Glomerular endothelial cell (primary cell): Measurements from ENCODE around the gene SPNS3. TPM values are rescaled to one million over a fixed set of nuclear protein-coding genes. Genes with fewer than 3 reads are reported as not detected.

Experiments used
- DNase-seq: peaks from one replicate; pipeline ENCODE4 v3.0.0-alpha.2; 2011; ENCODE audit warnings: low read depth, low spot score; ENCODE audit errors: extremely low read depth
- total RNA-seq: library from RNA; depleted of rRNA; stranded (reverse); fragments of >200 nt; gene quantifications from 2 replicates; pipeline ENCODE4 v1.2.3, GENCODE V29; 2015

The SPNS3 gene
- total RNA-seq, 1 donor from 2014 or later, result 0.23 TPM

DNA sequence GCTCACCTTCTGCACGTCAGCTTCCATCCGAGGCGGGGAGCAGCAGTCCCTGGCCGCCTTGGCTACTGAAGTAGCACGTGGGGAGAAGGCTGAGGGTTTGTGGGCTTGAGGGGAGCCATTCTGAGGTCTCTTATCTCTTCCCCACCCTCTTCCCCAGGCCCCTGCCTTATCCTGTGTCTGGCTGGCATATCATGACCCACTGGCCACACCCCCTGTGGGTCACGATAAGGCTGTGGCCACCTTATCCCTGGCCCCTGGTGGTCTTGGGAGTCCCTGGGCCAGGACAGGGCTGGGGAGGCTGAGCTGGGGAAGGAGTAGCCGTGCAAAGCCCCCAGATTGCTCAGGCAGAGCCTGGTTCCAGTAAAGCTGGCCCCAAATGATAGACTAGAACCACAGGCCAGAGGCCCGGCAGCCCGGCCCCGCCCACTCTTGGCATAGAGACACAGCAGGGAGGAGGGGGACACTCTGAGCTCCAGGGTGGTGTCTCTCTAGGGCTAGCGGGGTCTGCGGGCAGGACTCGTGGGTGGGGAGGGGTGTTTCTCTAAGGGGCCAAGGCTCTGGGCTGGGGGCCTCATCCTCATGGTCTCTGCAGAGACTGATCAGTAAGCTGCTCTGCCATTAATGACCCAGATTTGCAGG, 72.6 kb downstream of the SPNS3 start:
- DNase-seq, result no peak

DNA sequence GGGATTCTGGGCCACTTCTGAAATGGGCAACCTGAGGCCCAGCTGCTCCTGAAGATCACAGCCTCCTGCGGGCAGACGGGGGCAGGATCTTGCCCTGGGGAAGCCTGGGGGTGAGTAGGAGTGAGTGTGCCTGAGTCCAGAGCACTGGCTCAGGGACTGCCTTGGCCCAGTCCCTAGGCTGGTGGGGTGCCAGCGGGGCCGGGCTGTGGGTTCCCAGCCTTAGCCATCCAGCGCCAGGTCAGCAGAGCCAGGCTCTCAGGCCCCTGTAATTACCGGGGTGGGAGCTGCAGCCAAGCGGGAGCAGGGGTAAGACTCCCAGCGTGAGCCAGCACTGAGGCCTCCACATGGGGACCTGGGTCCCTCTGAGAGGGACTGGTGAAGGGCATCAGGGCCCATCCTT, 73.2 kb downstream of the SPNS3 start:
- DNase-seq, result no peak

DNA sequence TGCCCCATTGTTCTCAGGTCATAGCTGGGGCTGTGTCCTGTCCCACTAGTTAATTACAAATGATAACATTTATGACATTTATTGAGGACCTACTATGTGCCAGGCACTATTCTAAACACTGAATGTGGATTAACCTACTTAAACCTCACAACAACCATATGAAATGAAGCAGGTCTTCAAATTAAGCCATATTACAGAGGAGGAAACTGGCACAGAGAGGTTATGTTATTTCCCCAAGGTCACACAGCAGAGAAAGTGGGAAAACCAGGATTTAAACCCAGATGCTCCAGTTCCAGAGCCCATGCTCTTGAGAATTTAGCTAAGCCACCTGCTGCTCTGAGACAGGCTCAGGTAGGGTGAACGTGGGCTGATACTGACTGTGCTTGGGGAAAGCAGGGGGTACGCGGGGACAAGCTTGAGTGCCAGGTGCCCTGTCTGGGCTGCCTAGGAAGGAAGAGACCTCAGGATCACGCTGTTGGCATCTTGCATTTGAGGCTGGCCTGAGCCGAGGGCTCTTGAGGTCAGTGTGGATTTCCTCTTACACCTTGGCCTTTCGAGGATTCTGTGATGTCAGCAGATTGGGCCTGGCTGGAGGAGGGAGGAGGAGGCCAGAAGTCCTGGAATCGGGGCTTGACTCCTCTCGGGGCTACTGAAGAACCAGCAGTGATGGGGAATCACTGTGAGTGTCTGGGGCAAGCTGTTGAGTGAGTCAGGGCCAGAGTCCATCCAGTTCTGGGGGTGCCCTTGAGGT, 73.8 kb downstream of the SPNS3 start:
- no peak for DNase-seq

DNA sequence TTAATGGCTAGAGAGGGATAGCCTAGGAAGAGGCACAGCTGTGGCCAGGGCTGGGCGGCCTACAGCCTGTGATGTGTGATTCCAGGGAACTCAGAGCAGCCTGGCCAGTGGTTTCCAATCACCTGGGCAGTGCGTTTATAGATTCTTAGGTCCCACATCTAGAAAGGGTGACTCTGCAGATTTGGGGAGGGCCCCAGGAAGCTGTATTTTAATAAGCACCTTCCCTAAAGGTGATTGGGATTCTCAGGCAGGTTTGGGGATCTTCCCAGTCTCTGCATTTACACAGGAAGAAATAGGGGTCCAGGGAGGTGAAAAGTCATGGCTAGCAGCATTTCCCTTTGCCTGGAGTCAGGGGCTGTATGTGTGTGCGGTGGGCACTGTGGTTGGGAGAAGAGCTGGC, 74.5 kb downstream of the SPNS3 start:
- DNase-seq, result no peak

DNA sequence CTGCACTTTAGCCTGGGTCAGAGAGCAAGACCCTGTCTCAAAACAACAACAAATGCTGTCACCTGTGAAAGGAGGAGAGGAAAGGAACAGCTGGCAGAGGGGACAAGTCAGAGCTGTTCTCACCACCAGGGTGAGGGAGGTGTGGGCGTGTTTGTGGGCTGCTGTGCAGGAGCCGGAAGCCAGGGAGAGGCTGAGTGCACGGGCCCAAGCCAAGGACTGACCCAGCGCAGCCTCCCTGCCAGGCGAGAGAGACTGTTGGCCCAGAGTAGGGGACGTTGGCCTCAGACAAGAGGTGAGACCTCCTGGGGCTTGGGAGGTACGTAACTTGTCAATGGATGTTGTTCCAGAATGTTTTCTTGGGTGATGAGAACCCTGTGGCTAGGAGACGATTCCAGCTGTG, 75.7 kb downstream of the SPNS3 start:
- no peak for DNase-seq

DNA sequence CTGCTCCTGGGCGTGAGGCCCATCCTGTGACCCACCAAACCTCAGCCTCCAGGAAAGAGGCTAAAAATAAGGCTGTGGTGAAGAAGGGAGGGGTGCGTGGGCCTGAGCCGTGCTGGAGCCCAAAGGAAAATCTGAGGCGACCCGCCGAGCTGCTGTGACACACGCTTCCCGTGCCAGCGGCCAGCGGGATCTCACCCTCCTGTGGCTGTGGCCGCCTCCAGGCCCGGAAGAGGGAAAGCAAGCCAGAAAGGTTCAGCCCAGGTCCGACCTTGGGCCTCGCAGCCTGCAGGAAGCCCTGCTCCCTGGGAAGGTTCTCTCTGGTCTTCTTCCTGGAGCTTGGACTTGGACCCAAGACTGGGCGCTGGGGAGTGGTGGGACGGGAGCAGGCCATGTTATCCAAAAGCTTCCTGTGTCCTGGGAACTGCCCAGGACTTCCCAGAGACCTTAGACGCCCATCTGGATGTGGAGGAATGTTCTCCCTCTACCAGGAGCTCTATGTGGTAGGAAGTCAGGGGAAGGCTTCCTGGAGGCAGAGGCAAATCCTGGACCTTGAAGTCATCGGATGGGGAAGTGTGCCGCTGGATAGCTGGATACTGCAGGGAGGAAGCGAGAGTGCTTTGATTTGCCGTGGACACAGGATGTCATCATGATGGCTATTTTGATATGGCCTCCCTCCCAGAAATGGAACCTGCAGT, 76.3 kb downstream of the SPNS3 start:
- no peak for DNase-seq

DNA sequence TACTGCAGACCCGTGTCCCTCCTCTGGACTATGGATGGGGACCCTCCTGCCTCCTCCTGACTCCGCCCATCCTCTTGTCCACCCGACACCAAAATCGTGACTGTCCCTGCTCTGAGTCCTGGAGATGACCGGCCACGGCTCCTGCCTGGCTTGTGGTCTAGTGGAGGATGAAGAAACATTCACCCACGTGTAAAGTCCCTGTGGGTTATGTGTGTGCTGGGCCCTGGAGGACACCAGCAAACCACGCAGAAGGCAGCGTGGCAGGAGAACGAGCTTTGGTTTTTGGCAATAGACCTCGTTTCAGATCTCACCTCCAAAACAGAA, 76.8 kb downstream of the SPNS3 start:
- no peak for DNase-seq

DNA sequence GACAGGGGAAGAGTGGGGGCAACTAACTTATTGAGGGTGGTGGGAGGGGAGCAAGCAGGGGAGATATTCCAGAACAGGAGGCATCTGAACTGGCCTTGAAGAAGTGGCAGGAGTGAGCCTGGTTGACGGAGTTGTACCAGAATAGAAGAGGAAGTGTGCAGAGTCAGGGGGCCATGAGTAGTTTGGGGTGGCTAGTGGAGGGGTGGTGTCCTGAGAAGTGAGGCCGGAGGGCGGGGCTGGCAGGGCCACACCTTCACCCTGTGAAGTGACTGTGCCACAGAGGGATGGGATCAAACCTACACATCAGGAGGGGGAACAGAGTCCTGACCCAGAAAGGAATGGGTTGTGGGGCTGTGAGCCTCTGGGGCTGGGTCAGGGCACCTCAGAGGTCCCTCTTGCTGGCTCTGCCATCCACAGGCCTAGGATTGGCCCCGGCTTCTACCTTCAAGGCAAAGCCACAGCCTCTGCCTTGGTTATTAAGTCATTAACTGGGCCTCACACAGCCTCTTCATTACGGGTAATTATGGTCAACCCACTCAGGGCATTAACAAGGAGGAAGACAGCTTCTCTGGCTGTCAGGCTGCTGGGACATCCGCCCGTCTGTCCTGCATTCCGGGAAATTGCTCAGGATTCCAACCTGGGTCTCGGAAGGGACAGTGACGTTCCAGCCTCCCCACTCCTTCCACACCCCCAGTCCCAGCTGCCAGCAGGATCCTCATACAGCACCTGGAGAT, 77.6 kb downstream of the SPNS3 start:
- no peak for DNase-seq

DNA sequence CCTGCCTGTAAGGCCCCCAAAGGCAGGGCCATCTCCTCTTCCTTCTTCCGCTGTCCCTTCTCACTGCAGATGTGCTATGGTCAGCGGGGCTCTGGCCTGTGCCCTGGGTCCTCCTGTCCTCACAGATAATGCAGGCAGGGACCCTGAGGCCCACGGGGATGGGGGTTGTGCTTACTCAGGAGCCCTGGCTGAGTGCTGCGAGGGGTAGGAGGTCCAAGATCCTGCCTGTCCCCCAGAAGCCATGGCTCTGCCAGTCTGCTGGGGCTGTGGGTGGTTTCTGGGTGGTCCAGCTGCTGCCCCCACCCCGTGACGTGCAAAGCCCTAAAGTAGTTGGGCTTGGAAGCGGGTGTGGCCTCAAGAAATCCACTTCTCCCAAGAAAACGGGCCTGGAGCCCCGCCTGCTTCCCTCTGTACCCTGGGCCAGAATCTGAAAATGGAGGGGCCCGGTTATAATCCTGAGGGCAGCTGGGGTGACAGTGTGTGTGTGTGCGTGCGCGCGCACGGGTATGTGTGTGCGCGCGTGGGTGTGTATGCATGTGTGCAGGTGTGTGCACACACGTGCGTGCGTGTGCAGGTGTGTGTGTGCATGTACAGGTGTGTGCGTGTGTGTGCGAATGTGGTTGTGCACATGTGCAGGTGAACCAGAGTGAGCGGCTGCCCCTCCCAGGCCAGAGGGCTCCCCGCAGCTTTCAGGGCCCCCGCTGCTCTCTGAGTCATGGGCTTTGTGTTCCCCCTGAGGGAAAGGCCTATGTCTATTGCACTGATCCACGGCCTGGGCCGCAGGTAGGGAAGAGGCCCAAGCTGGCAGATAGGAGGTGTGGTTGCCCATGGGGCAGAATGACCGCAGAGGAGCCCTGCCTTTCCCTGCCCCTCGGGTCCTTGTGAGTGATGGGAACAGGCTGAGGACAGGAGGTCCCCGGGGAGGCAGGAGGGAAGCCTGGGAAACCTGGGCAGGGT, 78.7 kb downstream of the SPNS3 start:
- no peak for DNase-seq

DNA sequence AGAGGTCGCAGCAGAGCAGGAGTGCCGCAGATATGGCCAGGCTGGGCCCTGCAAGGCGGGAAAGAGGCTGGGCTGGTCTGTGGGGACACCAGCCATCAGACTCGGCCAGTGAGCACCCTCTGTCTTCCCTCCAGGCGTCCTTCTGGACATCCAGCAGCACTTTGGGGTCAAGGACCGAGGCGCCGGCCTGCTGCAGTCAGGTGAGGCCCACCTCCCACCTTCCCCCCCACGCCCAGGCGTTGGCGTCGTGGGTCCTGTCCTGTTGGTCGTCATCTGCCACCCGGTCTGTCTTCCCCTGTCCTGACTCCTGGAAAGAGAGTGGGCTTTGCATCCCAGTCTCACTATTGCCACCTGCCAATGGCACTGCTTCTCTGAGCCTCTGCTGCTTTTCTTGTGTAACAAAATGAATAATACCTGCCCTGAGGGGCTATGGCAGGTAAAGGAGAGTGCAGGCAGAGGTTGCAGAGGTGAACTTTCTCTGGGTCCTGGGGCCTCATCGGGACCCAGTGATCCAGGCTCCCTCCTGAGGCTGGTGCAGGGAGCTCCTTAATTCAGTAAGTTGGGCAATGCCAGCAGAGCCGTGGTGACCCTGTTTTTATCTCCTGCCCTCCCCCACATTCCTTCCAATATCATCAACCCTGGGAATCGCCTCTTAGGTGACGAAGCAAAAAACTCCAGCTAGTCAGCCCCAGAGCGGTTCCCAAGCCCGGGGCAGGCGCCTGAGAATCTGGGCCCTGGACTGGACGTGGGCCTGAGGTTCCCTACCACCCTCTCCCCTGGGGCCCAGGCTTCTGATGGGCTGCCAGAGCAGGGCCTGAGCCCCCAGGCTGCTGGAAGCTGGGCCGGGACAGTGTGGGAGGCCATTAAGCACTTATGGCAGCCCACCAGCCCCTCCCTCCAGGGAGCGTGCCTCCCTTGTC, 79.6 kb downstream of the SPNS3 start:
- DNase-seq, result no peak

DNA sequence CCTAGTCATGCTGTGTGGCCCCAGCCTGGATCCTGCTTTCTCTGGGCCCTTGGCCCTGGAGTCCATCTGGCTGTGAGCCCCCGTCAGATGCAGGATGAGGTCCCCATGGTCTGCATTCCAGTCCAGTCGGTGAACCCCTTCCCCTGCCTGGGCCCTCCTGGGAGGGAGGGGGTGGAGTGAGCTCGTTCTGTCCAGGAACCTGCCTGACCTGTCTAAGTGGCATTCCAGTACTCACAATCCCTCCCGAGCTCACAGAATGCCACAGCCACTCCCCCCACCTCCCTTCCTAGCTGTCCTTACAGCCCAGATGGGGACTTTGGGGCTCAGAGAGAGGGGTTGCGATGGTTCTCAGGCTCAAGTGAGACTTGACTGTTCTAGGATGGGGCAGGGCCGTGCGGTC, 80.5 kb downstream of the SPNS3 start:
- DNase-seq, result no peak

DNA sequence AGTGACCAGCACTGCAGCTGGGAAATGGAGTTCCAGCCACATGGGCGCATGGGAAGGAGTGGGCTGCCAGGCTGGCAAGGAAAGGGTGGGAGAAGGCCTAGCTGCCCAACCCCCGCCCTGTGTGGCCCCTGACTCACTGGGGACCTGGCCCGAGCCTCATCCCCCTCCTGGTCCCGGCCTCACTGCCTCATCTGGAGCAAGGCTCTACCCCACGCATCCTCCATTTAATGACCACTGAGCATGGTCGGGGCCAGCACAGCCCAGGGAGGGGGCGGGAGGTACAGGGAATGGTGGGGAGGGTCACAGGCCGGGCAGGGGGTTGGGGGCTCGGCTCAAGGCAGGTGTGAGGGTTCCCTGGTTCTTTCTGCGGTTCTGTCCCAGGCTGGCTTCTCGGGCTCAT, 81.0 kb downstream of the SPNS3 start:
- no peak for DNase-seq

DNA sequence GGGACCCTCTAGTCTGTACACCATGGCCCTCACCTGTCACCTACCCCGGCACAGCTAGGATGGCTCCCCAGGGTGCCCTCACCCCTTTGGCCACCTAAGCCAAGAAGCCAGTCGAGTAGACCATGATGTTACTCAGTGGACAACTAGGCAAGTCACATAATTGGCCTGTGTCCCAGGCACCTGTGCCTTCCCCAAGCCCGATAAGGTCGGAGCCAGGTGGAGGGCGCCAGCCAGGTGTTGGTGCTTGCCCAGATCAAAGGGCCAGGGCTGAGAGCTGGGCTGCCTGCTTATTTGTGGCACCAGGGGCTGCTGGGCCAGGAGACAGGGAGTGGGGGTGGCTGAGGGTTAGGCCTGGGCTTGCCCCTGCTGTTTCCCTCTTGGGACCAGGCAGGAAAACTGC, 81.8 kb downstream of the SPNS3 start:
- DNase-seq, result no peak

DNA sequence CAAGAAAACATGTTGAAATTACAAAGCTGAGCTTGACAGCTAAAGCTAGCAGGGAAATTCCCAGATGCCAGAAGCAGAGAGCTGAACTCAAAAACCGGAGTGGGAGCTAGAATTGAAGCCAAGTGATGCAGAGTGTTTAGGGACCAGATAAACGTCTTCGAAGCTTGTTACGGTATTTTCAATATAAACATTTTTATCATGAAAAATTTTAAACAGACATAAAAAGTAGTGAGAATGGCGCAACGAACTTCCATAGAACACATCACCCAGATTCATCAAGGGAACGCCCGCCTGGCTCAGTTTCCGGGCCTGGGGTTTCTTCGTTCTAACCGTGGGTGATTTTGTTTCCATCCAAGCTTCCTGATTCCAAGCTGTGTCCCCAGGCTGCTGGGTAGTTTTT, 83.0 kb downstream of the SPNS3 start:
- no peak for DNase-seq

DNA sequence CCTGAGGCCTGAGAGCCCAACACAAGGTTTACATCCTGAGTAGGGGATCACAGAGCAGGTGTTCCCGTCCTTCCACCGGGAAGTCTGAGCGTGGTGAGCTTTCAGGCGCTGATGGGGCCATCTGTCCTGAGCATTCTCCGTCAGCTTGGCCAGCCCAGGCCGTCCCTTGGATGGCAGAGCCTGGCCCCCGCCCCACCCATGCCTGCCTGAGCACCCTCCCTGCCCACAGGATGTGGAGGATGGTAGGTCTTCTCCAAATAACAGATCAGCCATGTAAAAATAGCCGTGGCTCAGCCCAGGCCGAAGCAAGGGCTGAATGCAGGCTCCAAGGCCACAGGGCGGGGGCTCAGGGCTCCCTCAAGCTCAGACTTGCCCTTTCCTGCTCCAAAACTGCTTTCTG, 85.2 kb downstream of the SPNS3 start:
- no peak for DNase-seq

DNA sequence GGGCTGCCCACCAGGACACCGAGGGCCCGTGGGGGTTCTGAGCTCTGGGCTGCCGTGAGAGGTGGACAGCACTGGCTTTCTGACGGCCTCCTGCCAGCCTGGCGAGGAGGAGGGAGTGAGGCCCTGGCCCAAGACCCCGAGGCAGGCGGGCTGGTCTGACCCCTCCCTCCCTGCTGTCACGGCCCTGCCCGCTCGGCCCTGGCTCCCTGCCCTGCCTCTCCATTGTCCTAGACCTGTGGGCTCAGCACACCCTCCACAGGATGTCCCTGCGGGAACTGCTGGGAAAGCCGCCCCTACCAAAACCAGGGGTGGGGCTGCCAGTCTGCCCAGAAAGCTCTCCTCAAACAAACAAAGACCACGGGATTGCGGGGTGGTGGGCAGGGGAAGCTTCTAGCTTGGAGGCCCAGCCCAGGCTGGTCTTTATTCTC, 85.6 kb downstream of the SPNS3 start:
- no peak for DNase-seq

DNA sequence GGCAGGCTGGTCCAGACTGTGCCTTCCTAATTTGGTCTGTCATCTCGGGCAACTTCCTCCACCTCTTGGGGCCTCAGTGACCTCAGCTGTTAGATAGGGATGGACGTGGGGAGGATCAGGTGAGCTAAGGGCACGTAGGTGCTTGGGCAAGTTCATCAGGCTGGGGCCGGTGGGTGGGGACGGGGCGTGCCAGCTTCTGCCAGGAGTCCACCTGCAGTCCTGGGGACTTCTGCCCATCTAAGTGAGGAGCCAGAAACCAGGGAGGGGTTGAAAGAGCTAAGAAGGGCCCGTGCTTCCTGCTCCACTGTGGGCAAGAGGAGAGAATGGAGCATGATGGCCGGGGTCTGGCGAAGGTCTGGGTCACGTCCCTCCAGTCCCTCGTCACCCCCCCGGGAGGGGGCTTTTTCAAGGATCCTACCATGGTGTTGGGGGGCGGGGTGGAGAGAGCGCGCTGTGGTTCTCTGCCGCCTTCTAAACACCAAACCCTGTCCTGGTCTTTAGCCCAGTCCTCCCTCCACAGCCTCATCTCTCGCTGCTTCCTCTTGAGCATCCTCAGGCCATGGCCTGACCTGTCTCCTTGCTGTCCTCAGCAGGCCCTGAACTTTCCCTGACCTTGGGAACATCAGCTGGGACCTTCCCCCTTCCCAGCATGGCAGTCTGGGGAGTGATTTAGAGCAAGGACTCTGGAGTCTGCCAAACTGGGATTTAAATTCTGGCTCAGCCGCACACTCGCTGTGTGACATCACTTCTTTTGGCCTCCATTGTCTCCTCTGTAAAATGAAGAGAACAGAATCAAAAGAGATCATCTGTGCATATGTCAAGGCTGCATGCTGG, 86.5 kb downstream of the SPNS3 start:
- DNase-seq, result no peak

DNA sequence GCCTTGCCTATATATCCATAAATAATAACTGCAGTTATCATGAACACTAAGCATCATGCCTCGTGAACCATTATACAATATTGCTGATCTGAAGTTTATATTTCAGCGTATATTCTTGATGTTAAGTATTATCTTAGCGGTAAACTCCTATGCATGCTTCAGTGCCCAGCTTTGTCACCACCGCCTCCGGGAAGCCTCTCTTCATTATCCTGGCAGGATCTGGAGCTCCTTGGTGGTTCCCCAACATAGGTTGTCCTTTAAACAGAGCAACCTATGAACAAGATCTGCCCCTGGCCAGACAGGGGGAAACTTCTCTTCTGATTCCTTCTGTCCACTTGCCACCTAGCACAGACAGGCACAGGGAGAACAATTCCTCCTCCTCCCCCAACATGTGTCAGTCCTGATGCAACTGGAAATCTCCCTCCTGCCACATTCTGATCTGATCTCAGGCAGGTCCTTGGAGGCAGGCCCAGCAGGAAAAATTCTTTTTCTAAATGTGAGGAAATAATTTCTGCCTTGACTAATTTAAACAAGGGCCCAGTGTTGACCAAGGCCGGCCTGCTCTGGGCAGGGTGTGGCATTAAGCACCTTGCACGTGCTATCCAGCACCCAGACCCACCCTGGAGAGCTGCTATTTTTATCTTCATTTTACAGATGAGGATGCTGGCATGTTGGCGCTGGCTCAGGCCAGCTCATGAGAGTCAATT, 87.3 kb downstream of the SPNS3 start:
- no peak for DNase-seq
